Glomerular endothelial cell (primary cell): ENCODE data around the gene WDR41. TPM values are rescaled to one million over a fixed set of nuclear protein-coding genes. Genes with fewer than 3 reads are reported as not detected.
"Not testable (repeated sequence)": the region's sequence is repeated elsewhere in the genome, so short reads cannot be mapped to it uniquely, and the experiment has no call there.

ENCODE experiments used
- DNase-seq: peaks from one replicate; pipeline ENCODE4 v3.0.0-alpha.2; 2011; ENCODE audit warnings: low read depth, low spot score; ENCODE audit errors: extremely low read depth
- total RNA-seq: library from RNA; depleted of rRNA; stranded (reverse); fragments of >200 nt; gene quantifications from 2 replicates; pipeline ENCODE4 v1.2.3, GENCODE V29; 2015

WDR41 gene
- total RNA-seq, result 38.4 and 39.5 TPM in 2 replicates

DNA sequence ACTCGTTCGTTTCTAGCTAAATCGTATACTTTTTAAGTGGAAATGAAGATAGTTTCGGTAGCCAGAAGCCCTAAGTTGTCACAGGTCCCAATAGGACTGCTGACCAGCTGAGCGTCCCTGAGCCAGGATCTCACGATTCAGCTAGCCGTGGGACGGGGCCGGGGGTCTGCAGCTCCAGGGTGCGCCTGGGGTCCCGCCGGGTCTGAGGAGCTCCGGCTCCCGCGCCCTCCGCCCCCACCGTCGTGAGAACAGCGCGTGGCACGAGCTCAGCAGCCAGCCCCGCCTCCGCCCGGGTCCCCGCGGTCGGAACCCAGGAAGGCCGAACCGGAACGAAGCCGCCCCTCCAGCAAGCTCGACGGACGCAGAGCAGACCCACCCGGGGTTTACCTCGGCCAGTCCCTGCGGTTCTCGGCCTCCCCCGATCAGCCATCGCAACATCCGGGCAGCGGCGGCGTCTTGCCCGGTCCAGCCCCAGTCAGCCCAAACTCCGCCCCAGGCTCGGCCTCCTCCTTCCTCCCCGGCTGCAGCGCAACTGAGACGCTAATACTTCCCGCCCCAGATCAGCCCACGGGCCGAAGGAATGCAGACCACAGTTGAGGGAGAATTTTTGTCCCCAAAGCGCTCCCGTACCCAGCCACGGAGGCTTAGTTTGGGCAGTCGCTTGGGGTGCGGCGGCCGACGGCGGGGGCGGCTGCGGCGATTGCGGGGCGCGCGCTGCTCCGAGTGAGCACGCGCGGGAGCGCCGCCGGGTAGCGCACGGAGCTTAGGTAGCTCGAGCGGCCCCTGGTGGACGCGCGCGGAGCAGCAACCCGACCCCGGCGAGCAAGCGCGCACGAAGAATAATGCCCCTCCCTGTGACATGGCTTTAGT is at the start of gene WDR41:
Gene WDR41, minus strand, starts transcription at position 534 of the 870 bp plus-strand sequence. Its CDS starts 96 bp downstream, at position 438.
- DNase-seq, result peak; percentile 45

- DNase-seq, result no peak
Measured at GRCh38 chr5:77531297-77531696, 39.2 kb upstream of the WDR41 start.

DNA sequence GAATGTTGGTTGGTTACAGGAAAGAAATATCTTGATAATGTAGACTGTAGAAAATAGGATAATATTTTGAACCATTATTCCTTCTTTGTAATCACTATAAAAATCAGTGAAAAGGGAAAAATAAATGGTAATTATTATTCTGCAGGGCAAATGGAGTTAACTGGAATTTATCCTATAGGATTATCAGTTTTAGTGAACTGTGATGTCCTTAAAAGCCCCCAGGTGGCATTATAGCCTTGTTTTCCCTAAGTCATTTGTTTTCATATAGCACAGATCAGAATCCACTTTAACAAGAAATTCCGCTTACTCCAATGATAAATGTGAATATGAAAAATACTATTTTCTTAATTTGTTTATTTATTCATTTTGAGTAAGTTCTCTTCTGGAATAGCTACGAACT is 26.2 kb upstream of the WDR41 start:
- peak; percentile 7 for DNase-seq

DNA sequence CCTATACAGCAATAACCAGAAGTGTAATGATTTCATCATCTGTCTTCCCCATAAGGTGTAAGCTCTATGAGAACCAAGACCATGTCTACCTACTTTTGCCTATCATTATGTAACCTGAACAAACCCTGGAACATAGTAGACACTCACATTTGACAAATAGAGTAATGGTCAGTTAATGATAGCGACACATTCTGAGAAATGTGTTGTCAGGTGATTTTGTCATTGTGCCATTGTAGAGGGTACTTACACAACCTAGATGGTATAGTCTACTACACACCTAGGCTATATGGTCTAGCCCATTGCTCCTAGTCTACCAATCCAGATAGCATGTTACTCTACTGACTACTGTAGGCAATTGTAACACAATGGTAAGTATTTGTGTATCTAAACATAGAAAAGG is 22.3 kb upstream of the WDR41 start:
- no peak for DNase-seq

DNA sequence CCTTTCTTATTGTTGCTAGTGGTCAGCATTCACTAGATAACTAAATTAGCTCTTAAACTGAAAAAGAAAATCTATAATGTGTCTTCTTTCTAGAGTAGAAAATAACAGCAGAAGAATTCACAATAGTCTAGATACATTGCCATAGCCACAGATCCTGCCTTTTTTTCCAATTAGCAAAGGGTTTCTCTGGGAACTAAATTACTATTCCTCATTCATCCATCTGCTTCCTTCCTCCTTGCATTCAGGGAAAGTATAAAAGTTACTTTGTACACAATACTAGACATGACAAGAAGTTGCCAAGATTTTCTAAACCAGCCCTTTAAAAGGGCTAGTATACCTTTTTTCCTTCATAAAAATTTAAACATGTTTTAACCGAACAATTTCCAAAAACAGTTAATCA is 21.2 kb upstream of the WDR41 start:
- no peak for DNase-seq

DNA sequence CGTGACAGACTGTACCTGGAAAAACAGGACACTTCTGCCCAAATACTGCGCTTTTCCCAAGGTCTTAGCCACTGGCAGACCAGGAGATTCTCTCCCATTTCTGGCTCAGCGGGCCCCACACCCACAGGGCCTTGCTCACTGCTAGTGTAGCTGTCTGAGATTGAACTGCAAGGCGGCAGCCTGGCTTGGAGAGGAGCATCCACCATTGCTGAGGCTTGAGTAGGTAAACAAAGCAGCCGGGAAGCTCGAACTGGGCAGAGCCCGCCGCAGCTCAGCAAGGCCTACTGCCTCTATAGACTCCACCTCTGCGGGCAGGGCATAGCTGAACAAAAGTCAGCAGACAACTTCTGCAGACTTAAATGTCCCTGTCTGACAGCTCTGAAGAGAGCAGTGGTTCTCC is 9.0 kb upstream of the WDR41 start:
- not testable (repeated sequence) for DNase-seq

- DNase-seq, result no peak
Measured at GRCh38 chr5:77499973-77500372, 7.9 kb upstream of the WDR41 start.

DNA sequence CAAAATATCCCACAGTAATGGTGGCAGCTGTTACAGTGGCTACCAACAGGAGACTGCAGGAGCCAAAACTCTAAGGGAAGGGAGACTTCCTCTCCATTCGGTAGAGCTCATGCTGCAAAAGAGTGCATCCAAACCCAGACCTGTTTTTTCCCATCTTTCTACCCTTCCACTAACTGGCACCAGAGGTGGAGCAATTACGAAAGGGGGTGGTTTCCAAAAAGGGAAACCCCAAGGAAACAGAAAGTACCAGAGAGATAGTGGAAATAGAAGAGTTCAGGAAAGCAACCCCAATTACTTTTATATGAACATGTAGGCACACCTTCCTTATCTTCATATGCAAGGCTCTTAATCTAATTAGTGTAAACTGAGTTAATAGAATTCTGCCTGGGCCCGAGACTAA is 7.3 kb upstream of the WDR41 start:
- DNase-seq, result no peak

DNA sequence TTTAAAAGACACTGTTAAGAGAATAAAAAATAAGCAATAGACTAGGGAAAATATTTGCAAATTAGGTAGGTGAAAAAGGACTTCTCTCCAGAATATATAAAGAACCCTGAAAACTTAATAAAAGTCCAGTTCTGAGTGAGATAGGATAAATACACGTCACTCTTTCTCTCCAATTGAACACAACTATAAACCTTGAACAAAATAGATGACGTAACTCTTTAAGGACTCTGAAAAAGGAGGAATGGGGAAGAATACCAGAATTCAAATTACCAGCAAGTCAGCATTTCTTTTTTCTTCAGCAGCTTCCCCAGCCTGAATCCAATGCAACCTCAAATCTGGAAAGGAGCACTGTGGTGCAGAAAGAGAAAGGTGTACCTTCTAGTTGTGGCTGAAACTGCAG is 6.8 kb upstream of the WDR41 start:
- no peak for DNase-seq

DNA sequence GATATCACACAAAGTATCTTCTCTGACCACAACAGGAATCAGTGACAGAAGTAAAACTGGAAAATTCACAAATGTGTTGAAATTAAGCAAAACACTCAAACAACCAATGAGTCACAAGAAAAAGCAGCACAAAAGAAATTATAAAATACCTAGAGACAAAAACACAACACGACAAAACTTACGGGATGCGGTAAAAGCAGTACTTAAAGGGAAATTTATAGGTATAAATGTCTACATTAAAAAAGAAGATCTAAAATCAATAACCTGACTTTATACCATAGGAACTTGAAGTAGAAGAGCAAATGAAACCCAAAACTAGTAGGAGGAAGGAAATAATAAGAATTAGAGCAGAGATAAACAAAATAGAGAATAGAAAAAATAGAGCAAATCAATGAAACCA is 2.8 kb upstream of the WDR41 start:
- no peak for DNase-seq

- DNase-seq, result no peak
Measured at GRCh38 chr5:77492653-77493000, 511 bp upstream of the WDR41 start.

- DNase-seq, result not testable (repeated sequence)
Measured at GRCh38 chr5:77490741-77491344, 1.3 kb downstream of the WDR41 start.

DNA sequence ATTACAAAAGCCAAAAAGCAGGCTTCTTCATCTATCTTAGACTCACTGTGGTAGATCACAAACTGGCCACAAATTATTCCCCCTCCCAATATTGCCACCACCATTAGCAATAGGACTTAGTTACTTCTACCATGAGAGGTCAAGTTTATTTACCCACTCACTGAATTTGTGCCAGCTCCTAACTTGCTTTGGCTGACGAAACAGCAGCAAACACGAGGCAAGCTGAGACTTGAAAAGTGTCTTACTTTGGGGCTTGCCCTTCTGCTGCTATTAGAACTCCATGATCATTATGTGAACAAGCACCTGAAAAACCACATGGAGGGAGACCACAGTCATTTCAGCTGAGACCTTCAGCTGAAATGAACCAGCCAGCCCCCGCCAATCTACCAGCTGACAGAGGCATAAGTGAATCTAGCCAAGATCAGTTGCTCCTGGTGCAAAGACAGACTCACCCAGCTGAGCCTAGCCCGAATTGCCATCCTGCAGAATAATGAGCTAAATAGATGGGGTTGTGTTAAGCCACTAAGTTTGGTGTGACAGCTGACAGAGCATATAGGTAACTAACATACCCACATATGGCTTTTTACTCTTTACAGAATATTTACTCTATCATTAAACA is 5.7 kb downstream of the WDR41 start:
- no peak for DNase-seq

DNA sequence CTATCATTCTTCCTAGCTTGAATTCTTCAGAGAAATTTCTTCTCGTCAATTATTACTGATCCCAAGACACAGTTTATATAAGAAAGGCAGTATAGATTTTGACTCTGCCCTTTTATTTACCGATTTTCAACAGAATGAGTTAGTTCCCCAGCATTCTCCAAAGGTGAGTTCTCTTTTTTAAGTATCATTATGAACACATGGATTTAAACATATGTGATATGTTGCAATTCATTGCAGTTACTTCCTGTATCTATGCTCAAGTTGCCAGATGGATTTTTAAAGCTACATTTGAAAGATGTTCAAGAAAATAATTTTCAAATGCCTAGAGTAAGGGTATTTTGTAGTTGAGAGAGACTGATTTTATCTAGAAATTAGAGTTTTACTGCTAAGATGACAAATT is 8.4 kb downstream of the WDR41 start:
- no peak for DNase-seq

DNA sequence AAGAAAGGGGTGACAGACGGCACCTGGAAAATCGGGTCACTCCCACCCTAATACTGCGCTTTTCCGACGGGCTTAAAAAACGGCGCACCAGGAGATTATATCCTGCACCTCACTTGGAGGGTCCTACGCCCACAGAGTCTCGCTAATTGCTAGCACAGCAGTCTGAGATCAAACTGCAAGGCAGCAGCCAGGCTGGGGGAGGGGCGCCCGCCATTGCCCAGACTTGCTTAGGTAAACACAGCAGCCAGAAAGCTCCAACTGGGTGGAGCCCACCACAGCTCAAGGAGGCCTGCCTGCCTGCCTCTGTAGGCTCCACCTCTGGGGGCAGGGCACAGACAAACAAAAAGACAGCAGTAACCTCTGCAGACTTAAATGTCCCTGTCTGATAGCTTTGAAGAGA is 17.1 kb downstream of the WDR41 start:
- not testable (repeated sequence) for DNase-seq

GRCh38 chr5:77468875-77469274 is 23.2 kb downstream of the WDR41 start:
- DNase-seq, result not testable (repeated sequence)

- DNase-seq, result no peak
Measured at GRCh38 chr5:77463905-77464304, 28.2 kb downstream of the WDR41 start.

GRCh38 chr5:77461287-77461686 is 30.8 kb downstream of the WDR41 start:
- DNase-seq, result no peak

DNA sequence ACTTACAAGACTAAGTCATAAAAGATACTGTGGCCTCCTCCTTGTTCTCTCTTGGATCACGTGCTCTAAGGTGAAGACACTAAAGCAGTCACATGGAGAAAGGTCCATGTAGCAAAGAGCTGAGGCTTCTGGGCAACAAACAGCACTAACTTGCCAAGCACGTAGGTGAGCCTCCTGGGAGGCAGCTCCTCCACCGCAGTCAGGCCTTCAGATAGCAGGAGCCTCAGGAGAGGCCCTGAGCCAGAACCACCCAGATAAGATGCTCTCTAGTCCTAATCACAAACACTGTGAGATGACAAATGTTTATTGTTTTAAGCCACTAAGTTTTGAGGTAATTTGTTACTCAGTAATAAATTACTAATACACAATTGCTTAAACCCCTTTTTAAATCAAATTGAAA is 38.0 kb downstream of the WDR41 start:
- DNase-seq, result no peak

DNA sequence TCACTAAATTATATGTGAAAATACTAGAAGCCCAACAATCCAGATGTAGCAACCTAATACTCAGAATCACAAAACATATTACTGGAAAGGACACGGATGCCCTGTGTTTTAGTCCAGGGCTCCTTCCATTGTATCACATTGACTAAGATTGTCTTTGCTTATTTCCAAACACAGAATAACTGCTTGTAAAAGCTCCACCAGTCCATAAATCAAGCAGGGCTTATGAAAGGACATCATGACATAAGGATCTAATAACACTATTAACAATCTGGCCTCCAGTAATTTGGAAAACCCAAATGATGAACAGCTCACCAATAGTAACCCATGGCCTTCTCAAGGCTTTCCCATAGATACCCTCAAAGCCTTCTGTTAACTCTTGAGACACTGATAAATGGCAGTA is 39.8 kb downstream of the WDR41 start:
- no peak for DNase-seq

DNA sequence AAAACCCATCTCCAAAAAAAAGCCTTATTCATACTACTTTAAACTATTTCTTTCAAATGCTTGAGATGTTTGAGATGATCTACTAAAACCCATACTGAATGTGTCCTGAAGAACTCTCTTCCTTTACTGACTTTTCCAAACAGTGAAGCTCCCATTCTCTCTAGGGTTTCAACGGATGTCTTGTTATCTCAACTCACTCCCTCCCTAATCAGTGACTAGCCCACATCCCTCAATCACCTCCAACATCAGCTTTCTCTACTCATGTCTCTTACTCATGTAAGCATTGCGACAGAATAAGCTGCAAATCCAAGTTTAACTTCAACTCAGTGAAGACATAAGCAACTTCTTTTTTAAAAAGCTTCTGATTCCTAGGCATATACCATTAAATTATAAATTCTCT is 42.1 kb downstream of the WDR41 start:
- DNase-seq, result no peak

DNA sequence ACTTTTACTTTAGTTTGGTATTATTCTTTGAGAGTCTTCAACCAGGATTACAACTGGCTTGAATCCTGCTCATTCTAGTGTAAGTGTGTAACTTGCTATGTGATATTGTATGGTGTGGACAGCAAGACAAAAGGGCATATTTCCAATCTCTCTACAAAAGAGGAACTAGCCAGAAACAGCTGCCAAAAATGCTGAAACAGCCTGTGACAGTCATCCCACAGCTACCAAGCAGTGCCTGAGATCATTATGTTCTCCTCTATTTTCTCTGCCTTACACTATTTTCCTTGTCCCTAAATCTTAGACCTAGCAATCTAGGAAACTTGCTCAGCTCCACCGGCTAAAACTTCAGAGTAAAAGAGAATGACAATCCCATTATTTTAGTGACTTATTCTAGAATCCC is 42.8 kb downstream of the WDR41 start:
- DNase-seq, result no peak
